Measurements from ENCODE around the gene C5orf24.
"Not testable (repeated sequence)": the region's sequence is repeated elsewhere in the genome, so short reads cannot be mapped to it uniquely, and the experiment has no call there.

Gene C5orf24

GRCh38 chr5:134857401-134857800 lies 11.6 kb downstream of the C5orf24 start:
- no peak for DNase-seq (ENCODE audit: low read depth)

- no peak for DNase-seq (ENCODE audit: low read depth)
Observed at GRCh38 chr5:134864707-134865106, 18.9 kb downstream of the C5orf24 start.

GRCh38 chr5:134873494-134873893 lies 27.7 kb downstream of the C5orf24 start:
- peak; percentile 16 for DNase-seq (ENCODE audit: low read depth)

GRCh38 chr5:134873987-134874830 lies 28.4 kb downstream of the C5orf24 start, which contains the start of gene TXNDC15:
Gene TXNDC15 (plus strand): TSS chr5:134874371. CDS start chr5:134874428, 57 bp downstream.
- DNase-seq (ENCODE audit: low read depth): peak; percentile 67

- no peak for DNase-seq (ENCODE audit: low read depth)
Observed at GRCh38 chr5:134874831-134875655, 29.3 kb downstream of the C5orf24 start.

- DNase-seq (ENCODE audit: low read depth): no peak
Observed at GRCh38 chr5:134877159-134877558, 31.4 kb downstream of the C5orf24 start.

- no peak for DNase-seq (ENCODE audit: low read depth)
Observed at GRCh38 chr5:134878403-134878802, 32.6 kb downstream of the C5orf24 start.

- no peak for DNase-seq (ENCODE audit: low read depth)
Observed at GRCh38 chr5:134879456-134879855, 33.7 kb downstream of the C5orf24 start.

- not testable (repeated sequence) for DNase-seq (ENCODE audit: low read depth)
Observed at GRCh38 chr5:134880937-134881336, 35.2 kb downstream of the C5orf24 start.

GRCh38 chr5:134881711-134882110 lies 35.9 kb downstream of the C5orf24 start:
- not testable (repeated sequence) for DNase-seq (ENCODE audit: low read depth)

GRCh38 chr5:134887593-134888159 lies 41.9 kb downstream of the C5orf24 start:
- DNase-seq (ENCODE audit: low read depth): no peak

- DNase-seq (ENCODE audit: low read depth): no peak
Observed at GRCh38 chr5:134889335-134889734, 43.6 kb downstream of the C5orf24 start.

GRCh38 chr5:134891473-134891872 lies 45.7 kb downstream of the C5orf24 start:
- DNase-seq (ENCODE audit: low read depth): no peak

GRCh38 chr5:134892282-134892681 lies 46.5 kb downstream of the C5orf24 start:
- DNase-seq (ENCODE audit: low read depth): no peak

- DNase-seq (ENCODE audit: low read depth): no peak
Observed at GRCh38 chr5:134892926-134893325, 47.2 kb downstream of the C5orf24 start.

- DNase-seq (ENCODE audit: low read depth): no peak
Observed at GRCh38 chr5:134893748-134894505, 48.2 kb downstream of the C5orf24 start.

- no peak for DNase-seq (ENCODE audit: low read depth)
Observed at GRCh38 chr5:134902071-134902801, 56.5 kb downstream of the C5orf24 start.

GRCh38 chr5:134904610-134905245 lies 59.0 kb downstream of the C5orf24 start, which contains the start of gene PCBD2:
Gene PCBD2 (plus strand): TSS chr5:134905131. CDS start chr5:134905140, 9 bp downstream.
- DNase-seq (ENCODE audit: low read depth): peak; percentile 83

- DNase-seq (ENCODE audit: low read depth): peak; percentile 44
Observed at GRCh38 chr5:134905246-134905996, 59.7 kb downstream of the C5orf24 start.

GRCh38 chr5:134906811-134907210 lies 61.0 kb downstream of the C5orf24 start:
- DNase-seq (ENCODE audit: low read depth): no peak

All from T follicular helper cell (primary cell).